Suppressor macrophage treated with lipopolysaccharide for 1 hour (primary cell): Measurements from ENCODE around the gene PHIP.
A peak's percentile ranks its signal among the peaks of the same experiment; 100 is the strongest.

Source experiments
- DNase-seq, 3 donors: peaks; one replicate each; pipeline ENCODE4 v3.0.0-alpha.2; 2020 to 2022

The PHIP gene

GRCh38 chr6:79066828-79067227, 11.2 kb downstream of the PHIP start:
- DNase-seq = no peak

- no peak for DNase-seq
These were observed 11.7 kb downstream of the PHIP start for GRCh38 chr6:79066330-79066729.

- peak in 1 of 3 donors; percentile 24 for DNase-seq
These were observed 12.8 kb downstream of the PHIP start for GRCh38 chr6:79065232-79065631.

- DNase-seq = no peak
These were observed 13.4 kb downstream of the PHIP start for GRCh38 chr6:79064635-79065034.

GRCh38 chr6:79062708-79063107, 15.3 kb downstream of the PHIP start:
- no peak for DNase-seq

- no peak for DNase-seq
These were observed 20.3 kb downstream of the PHIP start for GRCh38 chr6:79057746-79058145.

- no peak for DNase-seq
These were observed 21.8 kb downstream of the PHIP start for GRCh38 chr6:79056226-79056625.

- DNase-seq = peak; percentile 18 to 32 (median 24)
These were observed 29.4 kb downstream of the PHIP start for GRCh38 chr6:79048611-79049010.

- no peak for DNase-seq
These were observed 31.0 kb downstream of the PHIP start for GRCh38 chr6:79047072-79047471.

GRCh38 chr6:79045966-79046365, 32.1 kb downstream of the PHIP start:
- no peak for DNase-seq

GRCh38 chr6:79042799-79043126, 35.3 kb downstream of the PHIP start:
- no peak for DNase-seq

GRCh38 chr6:79042088-79042798, 35.8 kb downstream of the PHIP start:
- DNase-seq = no peak

GRCh38 chr6:79040083-79040482, 38.0 kb downstream of the PHIP start:
- no peak for DNase-seq

GRCh38 chr6:79038061-79038460, 40.0 kb downstream of the PHIP start:
- DNase-seq = no peak

GRCh38 chr6:79034865-79035264, 43.2 kb downstream of the PHIP start:
- DNase-seq = peak in 1 of 3 donors; percentile 8

GRCh38 chr6:79033279-79033678, 44.8 kb downstream of the PHIP start:
- DNase-seq = no peak

- no peak for DNase-seq
These were observed 46.0 kb downstream of the PHIP start for GRCh38 chr6:79031821-79032590.

- DNase-seq = no peak
These were observed 47.5 kb downstream of the PHIP start for GRCh38 chr6:79030511-79030910.

GRCh38 chr6:79030023-79030422, 48.0 kb downstream of the PHIP start:
- no peak for DNase-seq

- DNase-seq = no peak
These were observed 49.3 kb downstream of the PHIP start for GRCh38 chr6:79028641-79029314.

GRCh38 chr6:79011940-79012339, 66.1 kb downstream of the PHIP start:
- no peak for DNase-seq

GRCh38 chr6:79010422-79010821, 67.6 kb downstream of the PHIP start:
- DNase-seq = no peak

GRCh38 chr6:79009819-79010218, 68.2 kb downstream of the PHIP start:
- no peak for DNase-seq

- DNase-seq = no peak
These were observed 72.6 kb downstream of the PHIP start for GRCh38 chr6:79005497-79005896.
